GM12891 (cell line): Measurements from ENCODE around the gene IL2. TPM values are rescaled to one million over a fixed set of nuclear protein-coding genes. Genes with fewer than 3 reads are reported as not detected.

ENCODE experiments used
- DNase-seq: peaks from one replicate; pipeline ENCODE4 v3.0.0; 2011; ENCODE audit warnings: low spot score; ENCODE audit not compliant: insufficient read length
- FAIRE-seq: peaks from 2 replicates; lab custom pipeline; 2011; peaks lifted over from hg19 to GRCh38; lab: Jason Lieb, UNC
- PAX5 ChIP-seq: IDR thresholded peaks from 2 replicates; pipeline ENCODE4 v1.6.1; 2011; ENCODE audit warnings: low read length, moderate library complexity, mild to moderate bottlenecking; ENCODE audit not compliant: insufficient read depth, severe bottlenecking
- POLR2A ChIP-seq: IDR thresholded peaks from 2 replicates; pipeline ENCODE4 v1.6.1; 2011; ENCODE audit warnings: low read depth, low read length, control low read depth
- POLR2AphosphoS5 ChIP-seq: IDR thresholded peaks from 2 replicates; pipeline ENCODE4 v1.6.1; 2011; ENCODE audit warnings: low read depth, low read length, control low read depth
- POU2F2 ChIP-seq: IDR thresholded peaks from 2 replicates; pipeline ENCODE4 v1.6.1; 2011; ENCODE audit warnings: low read depth, mild to moderate bottlenecking, control low read depth, low read length, moderate library complexity
- SPI1 ChIP-seq: IDR thresholded peaks from 2 replicates; pipeline ENCODE4 v1.6.1; 2011; ENCODE audit warnings: low read depth, low read length, control low read depth
- TAF1 ChIP-seq: IDR thresholded peaks from 2 replicates; pipeline ENCODE4 v1.6.1; 2011; ENCODE audit warnings: low read depth, low read length, control low read depth
- polyA plus RNA-seq: library from polyadenylated mRNA; unstranded; fragments of >200 nt; gene quantifications from one replicate; pipeline ENCODE4 v1.2.1, GENCODE V29; 2012; ENCODE audit warnings: low read depth, missing spikeins, inconsistent platforms; ENCODE audit not compliant: missing spikeins

Gene IL2
- not detected for polyA plus RNA-seq

DNA sequence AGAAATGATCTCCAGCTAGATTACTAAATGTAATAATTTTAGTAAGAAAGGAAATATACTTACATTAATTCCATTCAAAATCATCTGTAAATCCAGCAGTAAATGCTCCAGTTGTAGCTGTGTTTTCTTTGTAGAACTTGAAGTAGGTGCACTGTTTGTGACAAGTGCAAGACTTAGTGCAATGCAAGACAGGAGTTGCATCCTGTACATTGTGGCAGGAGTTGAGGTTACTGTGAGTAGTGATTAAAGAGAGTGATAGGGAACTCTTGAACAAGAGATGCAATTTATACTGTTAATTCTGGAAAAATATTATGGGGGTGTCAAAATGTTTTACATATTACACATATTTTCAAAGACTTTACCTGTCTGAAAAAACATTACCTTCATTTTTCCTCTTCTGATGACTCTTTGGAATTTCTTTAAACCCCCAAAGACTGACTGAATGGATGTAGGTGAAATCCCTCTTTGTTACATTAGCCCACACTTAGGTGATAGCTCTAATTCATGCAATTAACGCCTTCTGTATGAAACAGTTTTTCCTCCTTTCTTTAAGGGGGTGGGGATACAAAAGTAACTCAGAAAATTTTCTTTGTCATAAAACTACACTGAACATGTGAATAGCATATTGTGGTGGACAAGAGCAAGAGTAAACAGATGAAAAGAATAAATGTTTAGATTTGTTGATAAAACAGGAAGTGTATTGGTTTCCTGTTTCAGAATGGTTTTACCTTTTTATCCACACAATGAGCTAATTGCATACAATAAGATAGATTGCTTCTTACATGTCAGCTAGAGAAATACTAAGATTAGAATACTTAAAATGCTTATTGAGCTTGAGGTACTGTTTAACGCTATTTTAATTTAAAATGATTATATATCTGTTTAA is at the start of gene IL2:
Gene IL2, minus strand, starts transcription at position 495 of the 886 bp plus-strand sequence. Its CDS starts 285 bp downstream, at position 210.
- FAIRE-seq (no peak), DNase-seq (no peak)
- no peak for TF ChIP-seq TAF1
- no peak for TF ChIP-seq PAX5
- no peak for TF ChIP-seq POU2F2
- TF ChIP-seq SPI1 = no peak
- TF ChIP-seq POLR2A = no peak
- no peak for TF ChIP-seq POLR2AphosphoS5

DNA sequence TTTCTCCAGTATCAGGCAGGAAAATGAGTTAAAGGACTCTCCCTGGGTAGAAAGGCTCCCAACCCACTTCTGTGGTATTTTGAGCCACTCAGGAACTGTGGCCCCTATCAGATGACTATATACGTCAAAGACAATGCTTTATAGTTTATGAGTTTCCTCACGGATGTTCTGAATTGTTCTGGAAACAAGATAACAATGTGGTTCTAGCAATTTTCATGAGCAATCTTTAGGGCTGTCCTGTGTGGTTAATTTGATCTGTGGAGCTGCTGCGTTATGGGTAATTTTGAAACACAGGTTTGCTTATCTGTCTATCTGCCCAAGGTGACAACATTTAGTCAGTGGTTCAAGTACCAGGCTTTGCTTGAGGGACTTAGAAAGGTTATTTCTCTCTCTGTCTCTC is 46.7 kb upstream of the IL2 start:
- DNase-seq = no peak

DNA sequence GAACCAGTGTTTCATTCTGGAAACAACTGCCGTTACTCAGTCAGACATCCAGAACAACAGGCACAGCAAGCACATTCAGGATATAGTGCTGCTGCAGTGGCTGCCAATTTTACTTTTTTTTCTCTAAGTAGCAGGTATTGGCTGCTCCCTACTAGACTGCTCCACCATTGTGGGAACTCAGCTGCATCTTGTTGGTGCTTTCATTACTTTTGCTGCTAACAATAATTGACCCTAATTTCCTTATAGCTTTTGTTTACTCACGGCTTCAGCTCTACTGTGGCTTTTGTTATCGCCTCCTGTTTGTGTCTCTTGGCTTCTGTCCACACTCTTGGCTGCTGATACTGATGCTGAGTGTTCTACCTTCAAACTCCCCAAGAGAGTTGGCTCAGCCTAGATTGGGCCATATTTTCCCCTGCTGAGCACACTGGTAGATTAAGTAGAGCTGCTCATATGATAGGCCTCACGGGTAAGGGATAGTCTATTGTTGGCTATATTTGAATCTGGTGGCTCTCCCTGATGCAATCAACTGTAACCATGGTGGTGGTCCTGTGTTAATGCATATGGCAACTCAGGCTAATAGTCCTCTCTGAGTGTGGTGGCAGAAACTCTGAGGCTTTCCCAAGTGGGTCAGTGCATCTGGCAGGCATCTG is 44.5 kb upstream of the IL2 start:
- DNase-seq = no peak
- no peak for FAIRE-seq
- TF ChIP-seq POU2F2 (no peak), POLR2AphosphoS5 (no peak), TAF1 (no peak), SPI1 (no peak)

More for the DNA sequence above, 46.7 kb upstream of the IL2 start:
- FAIRE-seq = no peak
- TF ChIP-seq POU2F2 (no peak), PAX5 (no peak), SPI1 (no peak), POLR2AphosphoS5 (no peak), TAF1 (no peak), POLR2A (no peak)

DNA sequence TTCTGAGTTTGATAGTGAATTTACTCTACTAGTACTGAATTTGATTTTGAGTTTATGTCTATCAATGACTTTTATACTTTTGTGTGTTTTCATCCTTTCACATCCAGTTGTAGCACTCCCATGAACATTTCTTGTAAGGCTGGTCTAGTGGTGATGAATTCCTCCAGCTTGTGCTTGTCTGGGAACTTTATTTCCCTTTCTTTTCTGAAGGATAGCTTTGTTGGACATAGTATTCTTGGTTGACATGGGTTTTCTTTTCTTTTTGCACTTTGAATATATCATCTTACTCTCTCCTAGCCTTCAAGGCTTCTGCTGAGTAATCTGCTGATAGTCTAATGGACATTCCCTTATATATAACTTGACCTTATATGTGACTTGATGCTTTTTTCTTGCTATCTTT is 32.5 kb upstream of the IL2 start:
- FAIRE-seq (no peak), DNase-seq (no peak)
- TF ChIP-seq POLR2A = no peak
- TF ChIP-seq TAF1 = no peak
- no peak for TF ChIP-seq POU2F2
- TF ChIP-seq PAX5 = no peak
- TF ChIP-seq SPI1 = no peak
- TF ChIP-seq POLR2AphosphoS5 = no peak

DNA sequence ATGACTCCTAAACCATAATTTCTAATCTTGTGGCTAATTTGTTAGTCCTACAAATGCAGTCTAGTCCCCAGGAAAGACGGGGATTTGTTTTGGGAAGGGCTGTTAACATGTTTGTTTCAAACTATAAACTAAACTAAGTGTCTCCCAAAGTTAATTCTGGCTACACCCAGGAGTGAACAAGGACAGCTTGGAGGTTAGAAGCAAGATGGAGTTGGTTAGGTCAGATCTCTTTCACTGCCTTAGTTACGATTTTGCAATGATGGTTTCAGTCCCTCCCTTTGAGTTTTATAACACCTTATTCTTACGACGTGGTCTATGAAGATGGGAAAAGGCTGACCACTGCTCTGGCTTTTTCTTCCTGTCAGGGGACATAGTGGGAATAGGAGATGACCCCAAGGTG is 27.0 kb upstream of the IL2 start:
- no peak for FAIRE-seq
- TF ChIP-seq POLR2A (no peak), TAF1 (no peak)
- no peak for DNase-seq

DNA sequence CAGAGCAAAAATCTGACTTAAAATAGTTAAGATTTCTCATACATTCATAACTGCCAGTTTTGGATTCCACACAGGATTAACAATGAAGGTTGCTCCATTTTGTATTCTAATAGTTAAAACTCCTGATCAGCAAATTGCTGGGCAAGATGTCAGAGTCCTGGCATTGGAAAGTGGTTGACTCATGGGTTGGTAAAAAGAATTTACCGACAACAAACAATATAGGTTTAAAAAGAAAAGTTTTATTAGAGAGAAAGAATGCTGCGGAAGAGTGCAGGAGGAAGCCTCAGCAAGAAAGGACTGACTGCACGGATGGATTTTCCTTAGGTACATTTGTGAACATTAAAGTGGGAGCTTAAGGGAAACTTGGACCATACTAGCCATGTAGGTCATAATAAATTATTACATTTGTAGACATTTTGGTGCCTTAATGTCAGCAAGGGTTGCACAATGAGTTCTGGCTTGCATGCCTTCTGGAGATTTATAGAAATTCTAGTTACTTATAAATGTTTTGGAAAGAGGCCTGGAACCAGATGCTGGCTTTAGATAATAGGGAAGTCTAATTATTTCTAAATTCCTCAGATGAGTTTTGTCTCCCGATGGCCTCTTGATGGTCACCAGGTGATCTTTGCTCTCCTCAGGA is 25.4 kb upstream of the IL2 start:
- DNase-seq (no peak), FAIRE-seq (no peak)
- no peak for TF ChIP-seq POLR2AphosphoS5
- TF ChIP-seq POU2F2 = no peak
- TF ChIP-seq POLR2A = no peak
- TF ChIP-seq PAX5 = no peak
- no peak for TF ChIP-seq TAF1
- no peak for TF ChIP-seq SPI1

DNA sequence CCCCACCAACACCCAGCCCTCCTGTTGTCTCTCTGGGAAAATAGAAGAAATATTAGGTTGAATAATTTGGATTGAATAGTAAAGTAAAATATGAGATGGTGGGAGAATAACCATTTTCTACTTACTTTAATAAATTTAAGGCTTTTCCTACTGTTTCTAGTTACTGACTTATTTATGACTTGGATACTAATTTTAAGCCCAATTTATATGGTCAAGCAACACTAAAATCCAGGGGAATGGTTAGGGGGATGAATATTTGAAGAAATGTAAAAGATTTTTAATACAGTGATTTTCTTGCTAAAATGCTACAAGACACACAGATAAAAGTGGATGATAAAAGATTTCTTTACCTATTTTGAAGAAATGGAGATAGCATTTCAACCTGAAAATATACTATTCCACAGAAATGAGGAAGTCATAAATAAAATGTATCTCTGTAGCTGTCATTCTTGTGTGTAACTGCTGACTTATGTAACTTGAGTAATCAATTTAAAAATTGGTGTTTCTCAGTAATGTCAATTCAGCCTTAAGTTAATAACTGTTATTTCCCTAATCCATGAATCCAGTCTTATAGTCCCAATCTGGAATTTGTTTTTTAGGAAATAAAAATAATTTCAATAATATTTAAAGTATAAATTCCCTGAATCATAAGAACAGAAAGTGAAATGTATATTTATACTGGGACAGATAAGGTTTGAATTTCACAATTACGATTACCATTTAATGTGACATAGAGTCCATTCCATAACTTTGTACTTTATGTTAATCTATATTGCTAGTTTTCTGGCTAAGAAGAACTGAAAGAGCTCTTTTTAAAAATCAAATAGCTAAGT is 24.3 kb upstream of the IL2 start:
- TF ChIP-seq SPI1 (no peak), POLR2AphosphoS5 (no peak), POLR2A (no peak)
- DNase-seq (no peak), FAIRE-seq (no peak)

DNA sequence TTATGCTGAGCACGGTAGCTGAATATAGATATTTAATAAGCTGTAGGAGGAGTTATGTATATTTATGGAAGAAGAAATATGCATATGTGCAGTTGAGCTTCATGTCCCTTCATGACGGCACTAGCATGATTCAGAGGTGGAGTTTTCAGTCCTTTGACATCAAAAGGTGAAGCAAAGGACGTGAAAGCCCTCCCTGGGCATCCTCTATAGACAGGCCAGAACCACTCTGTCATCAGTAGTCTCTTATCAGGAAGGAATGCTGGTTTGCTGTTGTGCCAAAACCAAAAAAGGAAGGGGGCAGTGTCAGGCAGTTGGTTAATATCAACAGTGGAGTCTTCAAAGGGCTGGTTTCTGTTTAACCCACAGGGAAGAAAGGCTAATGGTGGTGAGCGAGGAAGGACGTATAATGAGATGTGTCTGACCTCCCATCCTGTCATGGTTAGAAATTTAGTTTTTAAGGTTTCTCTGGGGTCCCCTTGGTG is 23.5 kb upstream of the IL2 start:
- TF ChIP-seq POLR2AphosphoS5 = no peak
- no peak for TF ChIP-seq POLR2A
- no peak for TF ChIP-seq SPI1
- no peak for TF ChIP-seq PAX5
- TF ChIP-seq POU2F2 = no peak
- no peak for TF ChIP-seq TAF1
- FAIRE-seq (no peak), DNase-seq (no peak)

DNA sequence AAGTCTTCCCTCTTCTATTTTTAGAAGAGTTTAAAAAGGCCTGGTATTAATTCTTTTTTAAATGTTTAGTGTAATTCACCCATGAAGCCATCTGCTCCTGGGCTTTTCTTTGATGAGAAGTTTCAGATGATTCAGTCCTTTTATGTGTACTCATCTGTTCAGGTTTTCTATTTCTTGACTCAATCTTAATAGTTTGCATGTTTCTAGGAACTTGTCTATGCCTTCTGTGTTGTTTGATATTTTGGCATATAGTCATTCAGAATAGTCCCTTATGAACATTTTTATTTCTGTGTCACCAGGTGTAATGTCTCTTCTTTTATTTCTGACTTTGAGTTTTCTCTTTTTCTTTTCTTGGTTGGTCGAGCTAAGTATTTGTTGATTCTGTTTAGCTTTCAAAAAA is 20.2 kb upstream of the IL2 start:
- DNase-seq (no peak), FAIRE-seq (no peak)
- no peak for TF ChIP-seq PAX5
- TF ChIP-seq TAF1 = no peak
- TF ChIP-seq POLR2AphosphoS5 = no peak
- no peak for TF ChIP-seq POLR2A
- no peak for TF ChIP-seq POU2F2
- TF ChIP-seq SPI1 = no peak

DNA sequence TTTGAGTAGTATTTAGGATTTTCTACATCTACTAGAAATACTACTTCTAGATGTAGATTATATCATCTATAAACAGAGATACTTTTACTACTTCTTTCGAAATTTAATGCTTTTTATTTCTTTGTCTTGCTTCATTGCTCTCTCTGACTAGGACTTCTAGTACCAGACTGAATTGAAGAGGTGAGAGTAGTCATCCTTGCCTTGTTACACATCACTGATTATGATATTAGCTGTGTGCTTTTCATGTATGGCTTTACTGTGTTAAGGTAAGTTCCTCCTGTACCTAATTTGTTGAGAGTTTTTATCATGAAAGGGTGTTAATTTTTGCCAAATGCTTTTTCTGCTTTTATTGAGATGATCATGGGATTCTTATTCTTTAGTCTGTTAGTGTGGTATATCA is 19.6 kb upstream of the IL2 start:
- no peak for DNase-seq
- no peak for TF ChIP-seq PAX5
- no peak for TF ChIP-seq TAF1
- TF ChIP-seq POU2F2 = no peak
- no peak for FAIRE-seq
